HepG2 (cell line): ENCODE data around the gene DOK7. TPM values are rescaled to one million over a fixed set of nuclear protein-coding genes. Genes with fewer than 3 reads are reported as not detected.

Experiments used
- ATAC-seq: fragments of 200-7000 bp; cut with Tn5 transposase; 3 replicates; pipeline ENCODE4 v1.9.1; 2020; ENCODE audit warnings: mild to moderate bottlenecking, moderate library complexity
- BruUV-seq: library from RNA; stranded (reverse); fragments of 400-500 nt; replicated peaks from 2 replicates; lab custom pipeline; 2021; lab: Mats Ljungman, UMichigan
- CTCF ChIA-PET: fragments of 300-600 bp; formaldehyde crosslinking; extraction: SDS; loops from one replicate; lab custom pipeline; 2021; ENCODE audit warnings: low total read pairs, inconsistent platforms, low intra/inter-chr PET ratio; lab: Yijun Ruan, JAX
- POLR2A ChIA-PET: fragments of 350-600 bp; sonication (Branson Sonifier 250); formaldehyde crosslinking; loops from one replicate; lab custom pipeline; 2020; ENCODE audit warnings: antibody characterized with exemption, inconsistent platforms; lab: Yijun Ruan, JAX
- DNase-seq: peaks from one replicate; pipeline ENCODE4 v3.0.0-alpha.2; 2015; ENCODE audit warnings: low spot score
- FAIRE-seq: peaks from 3 replicates; lab custom pipeline; 2011; peaks lifted over from hg19 to GRCh38; lab: Jason Lieb, UNC
- H2AFZ ChIP-seq: one replicate; pipeline ENCODE4 v1.6.1; 2011; ENCODE audit warnings: low read length, inconsistent platforms
- H3K27ac ChIP-seq: fragments of 300-600 bp; 3 replicates; pipeline ENCODE4 v1.8.0; 2011; ENCODE audit warnings: mixed run types, mild to moderate bottlenecking, mixed read lengths, low read length, inconsistent platforms; ENCODE audit not compliant: insufficient read depth; ENCODE audit errors: extremely low read length
- H3K27me3 ChIP-seq, 2 experiments: fragments of 200-600 bp in 1 of 2; 2 replicates in 1 of 2; 3 replicates in 1 of 2; pipeline versions ENCODE4 v1.6.0 to v1.8.0; 2011; ENCODE audit warnings: low read length in 2 of 2, mild to moderate bottlenecking in 2 of 2, moderate library complexity in 2 of 2, inconsistent platforms in 1 of 2; ENCODE audit not compliant: insufficient read depth in 2 of 2, control insufficient read depth in 1 of 2
- H3K36me3 ChIP-seq, 2 experiments: fragments of 200-600 bp in 1 of 2; replicated peaks in 1 of 2; 2 replicates in 1 of 2; 3 replicates in 1 of 2; pipeline versions ENCODE4 v1.5.1 to v1.8.0; 2011; ENCODE audit warnings: low read length in 2 of 2, inconsistent platforms in 1 of 2; ENCODE audit not compliant: insufficient read depth in 2 of 2, control insufficient read depth in 1 of 2
- H3K4me1 ChIP-seq: 2 replicates; pipeline ENCODE4 v1.5.1; 2012; ENCODE audit warnings: low read length, inconsistent platforms; ENCODE audit not compliant: insufficient read depth
- H3K4me2 ChIP-seq: 2 replicates; pipeline ENCODE4 v1.6.0; 2011; ENCODE audit warnings: low read depth, low read length, inconsistent platforms
- H3K4me3 ChIP-seq, 3 experiments: fragments of 200-600 bp in 1 of 3; sonication (generic), shearing (Covaris generic) in 1 of 3; replicated peaks in 1 of 3; 2 replicates each; pipeline ENCODE4 v1.5.1; 2011 to 2016; ENCODE audit warnings: low read length in 3 of 3, inconsistent platforms in 2 of 3, low read depth in 2 of 3, mild to moderate bottlenecking in 2 of 3, control low read depth in 1 of 3, mixed read lengths in 1 of 3; ENCODE audit not compliant: insufficient read depth in 1 of 3
- H3K79me2 ChIP-seq: one replicate; pipeline ENCODE4 v1.6.1; 2011; ENCODE audit warnings: low read length, inconsistent platforms; ENCODE audit not compliant: insufficient read depth
- H3K9ac ChIP-seq: 2 replicates; pipeline ENCODE4 v1.6.0; 2011; ENCODE audit warnings: mild to moderate bottlenecking, low read depth, low read length, inconsistent platforms; ENCODE audit not compliant: insufficient read depth
- H3K9me3 ChIP-seq: 2 replicates; pipeline ENCODE4 v1.5.1; 2012; ENCODE audit warnings: mild to moderate bottlenecking, low read length
- H4K20me1 ChIP-seq: 2 replicates; pipeline ENCODE4 v1.6.0; 2011; ENCODE audit warnings: inconsistent platforms, mild to moderate bottlenecking, low read length, moderate library complexity; ENCODE audit not compliant: insufficient read depth
- ATF7-NPFF ChIP-seq: sonication (generic); formaldehyde crosslinking; IDR thresholded peaks from 2 replicates; pipeline ENCODE4 v1.8.1; 2023; ENCODE audit warnings: mild to moderate bottlenecking, low read depth, missing genetic modification reagents, moderate library complexity
- CAMTA2 ChIP-seq: sonication (generic); formaldehyde crosslinking; IDR thresholded peaks from 2 replicates; pipeline ENCODE4 v1.4.0; 2020; ENCODE audit warnings: mild to moderate bottlenecking, missing genetic modification reagents, borderline replicate concordance
- E2F5 ChIP-seq: sonication (generic); formaldehyde crosslinking; conservative IDR thresholded peaks from 2 replicates; pipeline ENCODE4 v1.4.0; 2020; ENCODE audit warnings: missing genetic modification reagents
- HDAC2 ChIP-seq: sonication (generic); formaldehyde crosslinking; IDR thresholded peaks from 2 replicates; pipeline ENCODE4 v1.4.0; 2020; ENCODE audit warnings: missing genetic modification reagents
- NR2F1 ChIP-seq, 2 experiments: fragments of 450-650 bp in 1 of 2; formaldehyde crosslinking in 1 of 2; IDR thresholded peaks; 2 replicates each; pipeline versions ENCODE4 v1.5.0 to v1.6.1; 2016 to 2020; ENCODE audit warnings: mild to moderate bottlenecking in 1 of 2, missing compliant biosample characterization in 1 of 2, missing genetic modification reagents in 1 of 2, moderate library complexity in 1 of 2
- RBFOX2 ChIP-seq: fragments of 200-400 bp; formaldehyde crosslinking; IDR thresholded peaks from 2 replicates; pipeline ENCODE4 v1.6.1; 2017; ENCODE audit warnings: low read depth, mild to moderate bottlenecking, low read length
- ZNF17 ChIP-seq: sonication (generic); formaldehyde crosslinking; IDR thresholded peaks from 2 replicates; pipeline ENCODE4 v1.5.0; 2020; ENCODE audit warnings: mild to moderate bottlenecking, missing genetic modification reagents
- ZNF34 ChIP-seq: sonication (generic); formaldehyde crosslinking; IDR thresholded peaks from 2 replicates; pipeline ENCODE4 v1.4.0; 2020; ENCODE audit warnings: mild to moderate bottlenecking, missing genetic modification reagents, borderline replicate concordance
- ZNF430 ChIP-seq: sonication (generic); formaldehyde crosslinking; IDR thresholded peaks from 2 replicates; pipeline ENCODE4 v1.9.0; 2021; ENCODE audit warnings: mild to moderate bottlenecking, missing genetic modification reagents
- whole genome bisulfite sequencing: methylation state at CpG from one replicate; pipeline ENCODE4 v1.1.6; 2017; ENCODE audit warnings: low lambda C conversion rate; 5-methylcytosine and 5-hydroxymethylcytosine counted together
- in situ Hi-C: cut with HindIII; loops from 2 replicates; pipeline ENCODE4 v1.10.0; 2017; ENCODE audit warnings: low pct_unique_long_range_greater_than_20kb; ENCODE audit not compliant: extremely low pct_ligation_motif_present
- intact Hi-C: fragments of 100-400 bp; cut with micrococcal nuclease; formaldehyde crosslinking; loops from one replicate; pipeline ENCODE4 v1.10.0; 2022; ENCODE audit not compliant: unreplicated experiment
- polyA plus RNA-seq, 8 experiments: library from polyadenylated mRNA; depleted of rRNA in 3 of 8; stranded (reverse) in 7 of 8; unstranded in 1 of 8; fragments of >200 nt; fragmentation: Illumina TruSeq in 4 of 8; extraction: Trizol in 4 of 8; gene quantifications; 2 replicates each; pipeline versions ENCODE4 v1.2.1 to v1.2.3, GENCODE V29; 2011 to 2016; ENCODE audit warnings: low read depth in 4 of 8, missing spikeins in 1 of 8, mixed read lengths in 1 of 8; ENCODE audit not compliant: insufficient read depth in 1 of 8
- total RNA-seq, 5 experiments: library from RNA; depleted of rRNA; stranded (reverse); fragments of >200 nt; fragmentation: Illumina TruSeq; extraction: Trizol; gene quantifications; 2 replicates each; pipeline ENCODE4 v1.2.3, GENCODE V29; 2016; ENCODE audit warnings: low read depth in 1 of 5

The DOK7 gene
- total and polyA plus RNA-seq, 2 of the 13 experiments (the other 11 are each of a cell fraction or from before 2014, with no cell fraction given): 0.03 to 0.07 TPM

- no peak for TF ChIP-seq CAMTA2
- no peak for TF ChIP-seq ZNF34 (CRISPR knock-in tag)
- TF ChIP-seq HDAC2 (CRISPR knock-in tag): no peak
- TF ChIP-seq ZNF430 (CRISPR knock-in tag): no peak
- no peak for TF ChIP-seq ATF7-NPFF (CRISPR knock-in tag)
Observed at GRCh38 chr4:3502941-3503936, 40.1 kb downstream of the DOK7 start (continued).

GRCh38 chr4:3505231-3505630 lies 42.1 kb downstream of the DOK7 start:
- no peaks in the 10 kb centered on the region for H3K9me3 ChIP-seq
- H3K27me3 ChIP-seq: no peaks in the 10 kb centered on the region
- peaks cover 5 to 43% of the 10 kb centered on the region in 2 experiments; a peak in 4 of 5 replicates for H3K36me3 ChIP-seq
- no peak overlapping the region for H3K4me3 ChIP-seq
- WGBS: 100% methylated on average over 8 of the region's 16 CpGs
- no TSS peak for BruUV-seq
- H4K20me1 ChIP-seq: no peaks in the 10 kb centered on the region
- intact Hi-C loops: no loop called here
- no peak overlapping the region for H3K4me2 ChIP-seq
- ChIA-PET POLR2A (no interaction called here), CTCF (no interaction called here)
- in situ Hi-C loops: no loop called here
- TF ChIP-seq ZNF17 (peak; percentile 29; the same call in 1 of the 2 replicates), RBFOX2 (0 out of 2 replicates have a peak, but pooled peaks have one; percentile 32), NR2F1 (CRISPR knock-in tag; IDR thresholded peaks at IDR 0.05) (no peak), E2F5 (CRISPR knock-in tag) (no peak)
- H3K27ac ChIP-seq: no peak overlapping the region
- ATAC-seq: no peak
- H3K79me2 ChIP-seq: no peaks in the 10 kb centered on the region
- no peak for DNase-seq
- no peak for FAIRE-seq
- no peaks in the 10 kb centered on the region for H3K4me1 ChIP-seq
- H2AFZ ChIP-seq: no peak overlapping the region
- H3K9ac ChIP-seq: no peak overlapping the region
